Measurements from ENCODE around the gene CBY1.

Gene CBY1

GRCh38 chr22:38720350-38720749 is 63.9 kb downstream of the CBY1 start:
- FAIRE-seq (no peak), DNase-seq (ENCODE audit: insufficient read length, low spot score) (no peak)
- TF ChIP-seq, protein P1, sequence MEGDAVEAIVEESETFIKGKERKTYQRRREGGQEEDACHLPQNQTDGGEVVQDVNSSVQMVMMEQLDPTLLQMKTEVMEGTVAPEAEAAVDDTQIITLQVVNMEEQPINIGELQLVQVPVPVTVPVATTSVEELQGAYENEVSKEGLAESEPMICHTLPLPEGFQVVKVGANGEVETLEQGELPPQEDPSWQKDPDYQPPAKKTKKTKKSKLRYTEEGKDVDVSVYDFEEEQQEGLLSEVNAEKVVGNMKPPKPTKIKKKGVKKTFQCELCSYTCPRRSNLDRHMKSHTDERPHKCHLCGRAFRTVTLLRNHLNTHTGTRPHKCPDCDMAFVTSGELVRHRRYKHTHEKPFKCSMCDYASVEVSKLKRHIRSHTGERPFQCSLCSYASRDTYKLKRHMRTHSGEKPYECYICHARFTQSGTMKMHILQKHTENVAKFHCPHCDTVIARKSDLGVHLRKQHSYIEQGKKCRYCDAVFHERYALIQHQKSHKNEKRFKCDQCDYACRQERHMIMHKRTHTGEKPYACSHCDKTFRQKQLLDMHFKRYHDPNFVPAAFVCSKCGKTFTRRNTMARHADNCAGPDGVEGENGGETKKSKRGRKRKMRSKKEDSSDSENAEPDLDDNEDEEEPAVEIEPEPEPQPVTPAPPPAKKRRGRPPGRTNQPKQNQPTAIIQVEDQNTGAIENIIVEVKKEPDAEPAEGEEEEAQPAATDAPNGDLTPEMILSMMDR (IDR thresholded peaks at IDR 0.05; ENCODE audit: insufficient read depth, missing control alignments) = no peak

- DNase-seq (ENCODE audit: insufficient read length, low spot score) = no peak
- TF ChIP-seq, protein P1 (IDR thresholded peaks at IDR 0.05; ENCODE audit: insufficient read depth, missing control alignments) = no peak
- FAIRE-seq = no peak
These were observed 65.1 kb downstream of the CBY1 start for GRCh38 chr22:38721551-38721950.

Data from D721Med (cell line).